Stomach smooth muscle (tissue), 2 donors: ENCODE results near the gene GRM1.
"Not testable (repeated sequence)": the region's sequence is repeated elsewhere in the genome, so short reads cannot be mapped to it uniquely, and the experiment has no call there.

Experiments
- H3K27ac ChIP-seq: one replicate; pipeline ENCODE4 v1.7.0; 2013; ENCODE audit warnings: mild to moderate bottlenecking, low read length, inconsistent platforms
- H3K27me3 ChIP-seq, 2 donors: one replicate each; pipeline ENCODE4 v1.7.0; 2013; ENCODE audit warnings: low read length in 2 of 2; ENCODE audit not compliant: insufficient read depth in 2 of 2, control insufficient read depth in 1 of 2
- H3K36me3 ChIP-seq, 2 donors: one replicate each; pipeline ENCODE4 v1.7.0; 2013; ENCODE audit warnings: low read length in 2 of 2; ENCODE audit not compliant: control insufficient read depth in 2 of 2, insufficient read depth in 2 of 2
- H3K4me1 ChIP-seq: one replicate; pipeline ENCODE4 v1.7.0; 2013; ENCODE audit warnings: low read length; ENCODE audit not compliant: control insufficient read depth, insufficient read depth
- H3K4me3 ChIP-seq, 2 donors: one replicate each; pipeline ENCODE4 v1.7.0; 2013; ENCODE audit warnings: low read length in 2 of 2
- H3K9ac ChIP-seq, 2 donors: one replicate each; pipeline ENCODE4 v1.7.0; 2013; ENCODE audit warnings: low read length in 2 of 2, mild to moderate bottlenecking in 1 of 2
- H3K9me3 ChIP-seq, 2 donors: one replicate each; pipeline ENCODE4 v1.7.0; 2013; ENCODE audit warnings: low read length in 2 of 2; ENCODE audit not compliant: control insufficient read depth in 2 of 2
- donor health status: healthy.
- donor health status: Pancreatic carcinoma.

GRM1 gene

GRCh38 chr6:146224449-146224848, 195.6 kb downstream of the GRM1 start:
- Histone ChIP-seq H3K27ac (no peak overlapping the region), H3K27me3 (no peaks in the 10 kb centered on the region), H3K4me1 (no peaks in the 10 kb centered on the region), H3K36me3 (no peaks in the 10 kb centered on the region), H3K4me3 (no peak overlapping the region), H3K9ac (no peak overlapping the region), H3K9me3 (peaks cover 0 to 3% of the 10 kb centered on the region in 2 donors)

DNA sequence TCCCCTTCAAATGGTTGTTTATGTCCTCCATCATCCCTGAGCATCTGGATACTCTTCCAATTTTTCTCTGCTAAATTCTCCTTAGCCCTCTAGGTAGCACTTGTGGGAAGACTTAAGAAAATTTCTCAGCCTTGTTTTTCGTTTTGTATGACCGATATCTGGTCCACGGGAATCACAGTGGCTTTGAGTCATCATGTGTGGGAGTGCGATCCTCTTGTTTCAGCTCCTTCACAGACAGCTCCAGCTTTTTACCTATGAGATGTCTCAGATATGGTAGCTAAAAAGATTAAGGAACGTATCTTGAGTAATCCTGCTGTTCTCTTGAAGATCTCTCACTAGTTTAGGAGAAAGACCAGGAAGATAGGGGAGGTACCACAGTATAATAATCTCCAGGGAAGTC, 196.1 kb downstream of the GRM1 start:
- Histone ChIP-seq H3K27me3 (no peaks in the 10 kb centered on the region), H3K4me3 (no peak overlapping the region), H3K36me3 (no peaks in the 10 kb centered on the region), H3K9ac (no peak overlapping the region), H3K27ac (no peak overlapping the region), H3K4me1 (no peaks in the 10 kb centered on the region), H3K9me3 (peaks cover 0 to 3% of the 10 kb centered on the region in 2 donors)

- no peak overlapping the region for H3K4me3 ChIP-seq
- H3K9me3 ChIP-seq: peaks cover 0 to 5% of the 10 kb centered on the region in 2 donors
- no peaks in the 10 kb centered on the region for H3K36me3 ChIP-seq
- H3K9ac ChIP-seq: no peak overlapping the region
- H3K4me1 ChIP-seq: no peaks in the 10 kb centered on the region
- H3K27me3 ChIP-seq: no peaks in the 10 kb centered on the region
- H3K27ac ChIP-seq: no peak overlapping the region
Measured at GRCh38 chr6:146240322-146240721, 211.5 kb downstream of the GRM1 start.

GRCh38 chr6:146240807-146241206, 211.9 kb downstream of the GRM1 start:
- no peaks in the 10 kb centered on the region for H3K27me3 ChIP-seq
- no peaks in the 10 kb centered on the region for H3K36me3 ChIP-seq
- peaks cover 0 to 5% of the 10 kb centered on the region in 2 donors for H3K9me3 ChIP-seq
- no peaks in the 10 kb centered on the region for H3K4me1 ChIP-seq
- no peak overlapping the region for H3K9ac ChIP-seq
- H3K4me3 ChIP-seq: no peak overlapping the region
- H3K27ac ChIP-seq: no peak overlapping the region

DNA sequence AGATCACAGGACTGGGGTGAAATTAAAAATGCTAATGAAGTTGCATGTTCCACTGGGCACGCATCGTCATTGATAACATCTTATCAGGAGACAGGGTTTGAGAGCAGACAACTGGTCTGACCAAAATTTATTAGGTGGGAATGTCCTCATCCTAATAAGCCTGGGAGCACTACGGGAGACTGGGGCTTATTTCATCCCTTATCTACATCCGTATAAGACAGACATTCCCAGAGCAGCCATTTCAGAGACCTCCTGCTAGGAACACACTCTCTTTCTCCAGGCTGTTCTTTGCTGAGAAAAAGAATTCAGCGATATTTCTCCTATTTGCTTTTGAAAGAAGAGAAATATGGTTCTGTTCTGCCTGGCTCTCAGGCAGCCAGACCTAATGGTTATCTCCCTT, 214.8 kb downstream of the GRM1 start:
- H3K4me1 ChIP-seq, H3K4me3 ChIP-seq, H3K36me3 ChIP-seq, H3K27me3 ChIP-seq, H3K9ac ChIP-seq, H3K27ac ChIP-seq, H3K9me3 ChIP-seq: not testable (repeated sequence)

- peaks cover 0 to 5% of the 10 kb centered on the region in 2 donors for H3K9me3 ChIP-seq
- no peaks in the 10 kb centered on the region for H3K27me3 ChIP-seq
- no peak overlapping the region for H3K9ac ChIP-seq
- no peak overlapping the region for H3K27ac ChIP-seq
- H3K36me3 ChIP-seq: no peaks in the 10 kb centered on the region
- no peaks in the 10 kb centered on the region for H3K4me1 ChIP-seq
- no peak overlapping the region for H3K4me3 ChIP-seq
Measured at GRCh38 chr6:146244630-146245143, 215.8 kb downstream of the GRM1 start.

DNA sequence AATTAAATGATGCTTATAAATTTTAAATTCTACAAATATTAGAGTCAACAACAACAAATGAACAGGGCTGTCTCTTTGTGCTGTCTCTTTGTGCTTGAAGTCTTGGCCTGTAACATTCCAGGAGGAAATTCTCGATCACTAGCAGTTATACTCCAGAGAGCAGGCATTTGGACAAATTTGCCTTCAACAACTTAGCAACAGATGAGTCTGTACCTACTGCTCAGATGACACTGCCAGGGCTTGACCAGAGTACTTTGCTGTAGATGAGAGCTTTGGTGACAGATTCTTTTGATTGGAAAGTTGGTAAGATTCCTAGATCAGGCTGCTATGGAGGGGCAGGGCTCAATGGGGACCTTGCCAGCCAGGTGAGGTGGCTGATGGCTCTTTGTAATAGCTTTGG, 217.2 kb downstream of the GRM1 start:
- Histone ChIP-seq H3K4me1 (no peaks in the 10 kb centered on the region), H3K9me3 (peaks cover 0 to 5% of the 10 kb centered on the region in 2 donors), H3K27me3 (no peaks in the 10 kb centered on the region)

DNA sequence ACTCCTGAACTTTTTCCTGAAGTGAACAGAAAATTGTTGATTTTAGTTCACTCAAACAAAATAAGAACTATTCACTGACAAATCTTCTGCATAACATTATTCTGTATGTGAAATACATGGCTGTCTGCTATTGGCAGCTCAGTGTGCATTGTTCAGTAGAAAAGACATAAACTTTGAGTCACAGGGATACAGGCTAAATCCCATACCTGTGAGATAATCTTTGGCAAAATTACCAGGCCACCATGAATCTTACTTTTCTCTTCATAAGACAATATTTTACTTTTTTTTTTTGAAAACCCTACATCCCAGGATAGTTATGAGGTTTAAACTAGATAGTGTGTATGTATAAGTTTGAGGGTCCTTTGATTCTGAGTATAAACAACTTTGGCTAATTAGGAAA, 224.8 kb downstream of the GRM1 start:
- Histone ChIP-seq H3K4me3 (no peak overlapping the region), H3K27ac (no peak overlapping the region), H3K9ac (no peak overlapping the region), H3K4me1 (no peaks in the 10 kb centered on the region), H3K27me3 (no peaks in the 10 kb centered on the region), H3K36me3 (no peaks in the 10 kb centered on the region), H3K9me3 (no peaks in the 10 kb centered on the region)

More for the DNA sequence above, 217.2 kb downstream of the GRM1 start:
- Histone ChIP-seq H3K9ac (no peak overlapping the region), H3K36me3 (no peaks in the 10 kb centered on the region), H3K4me3 (no peak overlapping the region), H3K27ac (no peak overlapping the region)

GRCh38 chr6:146258206-146258605, 229.3 kb downstream of the GRM1 start:
- Histone ChIP-seq H3K36me3 (no peaks in the 10 kb centered on the region), H3K9me3 (no peaks in the 10 kb centered on the region), H3K4me1 (no peaks in the 10 kb centered on the region), H3K27me3 (no peaks in the 10 kb centered on the region), H3K4me3 (no peak overlapping the region), H3K9ac (no peak overlapping the region), H3K27ac (no peak overlapping the region)

- Histone ChIP-seq H3K4me3 (no peak overlapping the region), H3K27ac (no peak overlapping the region), H3K27me3 (no peaks in the 10 kb centered on the region), H3K36me3 (no peaks in the 10 kb centered on the region), H3K4me1 (no peaks in the 10 kb centered on the region), H3K9me3 (no peaks in the 10 kb centered on the region), H3K9ac (no peak overlapping the region)
Measured at GRCh38 chr6:146260886-146261285, 232.0 kb downstream of the GRM1 start.

GRCh38 chr6:146265056-146265455, 236.2 kb downstream of the GRM1 start:
- no peaks in the 10 kb centered on the region for H3K4me1 ChIP-seq
- H3K4me3 ChIP-seq: no peak overlapping the region
- H3K27ac ChIP-seq: no peak overlapping the region
- H3K9ac ChIP-seq: no peak overlapping the region
- H3K27me3 ChIP-seq: no peaks in the 10 kb centered on the region
- H3K36me3 ChIP-seq: no peaks in the 10 kb centered on the region
- H3K9me3 ChIP-seq: no peaks in the 10 kb centered on the region
